ENCODE results near the gene CHURC1. TPM values are rescaled to one million over a fixed set of nuclear protein-coding genes. Genes with fewer than 3 reads are reported as not detected.

Gene CHURC1
- total and polyA plus RNA-seq, 2 of the 8 experiments (the other 6 are each of a cell fraction or from before 2014, with no cell fraction given): 50.2 to 59.3 TPM

- CTCF ChIA-PET (ENCODE audit: partially characterized antibody): interaction anchor here (1.2 to 1.9 kb wide), 2 partner anchors 25 to 92 kb away, joined by 5 to 6 read pairs; no protein-coding TSS in a partner anchor
- FAIRE-seq: no peak
- TF ChIP-seq JUND (IDR thresholded peaks at IDR 0.05; ENCODE audit: low read length) (no peak), CTBP2 (IDR thresholded peaks at IDR 0.05; ENCODE audit: borderline replicate concordance, insufficient read depth, insufficient read length, low read length) (no peak), TAF1 (IDR thresholded peaks at IDR 0.05; ENCODE audit: low read depth, low read length) (no peak), SIN3A (conservative IDR thresholded peaks at IDR 0.05 in 1 of 2, IDR thresholded peaks at IDR 0.05 in 1 of 2; ENCODE audit: low read depth in 1 of 2, low read length in 2 of 2) (no peak), FOSL1 (IDR thresholded peaks at IDR 0.05; ENCODE audit: insufficient read depth, low read depth, low read length) (no peak), PHF8 (conservative IDR thresholded peaks at IDR 0.05; ENCODE audit: low read depth, low read length) (no peak), POLR2AphosphoS5 (IDR thresholded peaks at IDR 0.05; ENCODE audit: low read depth, low read length) (no peak), BRCA1 (IDR thresholded peaks at IDR 0.05; ENCODE audit: low read depth, low read length) (no peak), CREB1 (IDR thresholded peaks at IDR 0.05) (no peak), SAP30 (IDR thresholded peaks at IDR 0.05; ENCODE audit: insufficient read depth, insufficient replicate concordance, low read length) (no peak), EZH2 (IDR thresholded peaks at IDR 0.05; ENCODE audit: low read depth, low read length, severe bottlenecking) (no peak), GTF2F1 (IDR thresholded peaks at IDR 0.05; ENCODE audit: borderline replicate concordance, low read depth, low read length) (no peak)
Observed at GRCh38 chr14:64928239-64929013, 14.2 kb downstream of the CHURC1 start.

More at GRCh38 chr14:64928239-64929013, 14.2 kb downstream of the CHURC1 start:
- 85% methylated on average over 7 of the region's 7 CpGs; no CpG with 5 or more reads in 1 of the 2 experiments for WGBS, 2 experiments (ENCODE audit: extremely low coverage in 1 of 2, insufficient coverage in 1 of 2, insufficient read length in 1 of 2, insufficient replicate concordance in 2 of 2, low coverage in 1 of 2, low lambda C conversion rate in 2 of 2, missing lambda C conversion rate in 1 of 2)
- Histone ChIP-seq H3K36me3 (ENCODE audit: control insufficient read depth in 2 of 4, insufficient read depth in 4 of 4, low read length in 3 of 4) (peaks cover 9 to 37% (median 13%) of the 10 kb centered on the region in 4 experiments), H3K79me2 (ENCODE audit: control insufficient read depth in 1 of 2, insufficient read depth in 2 of 2, low read length in 2 of 2) (no peaks in the 10 kb centered on the region), H3K23me2 (ENCODE audit: low read depth, low read length) (no peaks in the 10 kb centered on the region), H2BK12ac (ENCODE audit: low read depth, low read length) (no peak overlapping the region), H4K5ac (ENCODE audit: insufficient read length, low read depth, low read length) (no peak overlapping the region), H3K56ac (replicated peaks; ENCODE audit: insufficient read length, low read depth, low read length) (no peak overlapping the region), H3K27me3 (replicated peaks in 1 of 4; ENCODE audit: control insufficient read depth in 3 of 4, extremely low read depth in 1 of 4, insufficient read depth in 3 of 4, low read length in 3 of 4) (no peaks in the 10 kb centered on the region), H3K23ac (ENCODE audit: insufficient read length) (no peak overlapping the region), H3K4ac (replicated peaks; ENCODE audit: insufficient read length, low read depth, low read length) (no peak overlapping the region), H4K91ac (replicated peaks; ENCODE audit: insufficient read length, low read length) (no peak overlapping the region), H2AK5ac (ENCODE audit: low read depth, low read length) (no peak overlapping the region), H3K9ac (replicated peaks in 1 of 4; ENCODE audit: extremely low read depth in 1 of 4, low read depth in 3 of 4, low read length in 3 of 4) (no peak overlapping the region), H2BK5ac (ENCODE audit: low read depth, low read length) (no peak overlapping the region), H3K4me1 (replicated peaks in 1 of 4; ENCODE audit: control insufficient read depth in 3 of 4, insufficient read depth in 4 of 4, low read length in 3 of 4) (peaks cover 0 to 3% (median 0%) of the 10 kb centered on the region in 4 experiments; a peak in 1 of 7 replicates), H3K4me2 (ENCODE audit: insufficient read depth in 1 of 2, low read depth in 2 of 2, low read length in 2 of 2) (no peak overlapping the region), H2AFZ (ENCODE audit: low read length) (no peak overlapping the region), H3K18ac (ENCODE audit: extremely low read depth, low read length) (no peak overlapping the region), H3K79me1 (ENCODE audit: low read depth, low read length) (no peaks in the 10 kb centered on the region), H4K20me1 (replicated peaks in 1 of 2; ENCODE audit: control insufficient read depth in 1 of 2, insufficient read depth in 2 of 2, low read length in 2 of 2) (no peaks in the 10 kb centered on the region), H3K27ac (ENCODE audit: low read depth, low read length) (no peak overlapping the region), H3K14ac (ENCODE audit: insufficient read length) (no peak overlapping the region), H2BK120ac (replicated peaks; ENCODE audit: low read depth, low read length) (no peak overlapping the region), H3K4me3 (ENCODE audit: extremely low read depth in 1 of 4, insufficient read depth in 2 of 4, low read depth in 3 of 4, low read length in 4 of 4) (no peak overlapping the region), H3K9me3 (ENCODE audit: insufficient read depth in 2 of 2, low read depth in 1 of 2, low read length in 1 of 2) (no peaks in the 10 kb centered on the region), H2BK15ac (ENCODE audit: low read length) (no peak overlapping the region), H2BK20ac (ENCODE audit: low read length) (no peak overlapping the region), H4K8ac (ENCODE audit: extremely low read depth, insufficient read depth, low read length) (no peak overlapping the region)
- POLR2A ChIA-PET (ENCODE audit: partially characterized antibody): interaction anchor here (1.1 to 2.0 kb wide), 2 partner anchors 12 to 14 kb away, joined by 3 to 7 read pairs; partner anchors contain the start of gene CHURC1
- DNase-seq (ENCODE audit: low read depth in 1 of 2, low spot score in 2 of 2): no peak
